ENCODE measurements around the gene CORO7. TPM values are rescaled to one million over a fixed set of nuclear protein-coding genes. Genes with fewer than 3 reads are reported as not detected.
A peak's percentile ranks its signal among the peaks of the same experiment; 100 is the strongest.

Gene CORO7
- polyA plus RNA-seq, 1 experiment: 13.8 TPM

- ChIA-PET POLR2A (no interaction called here), CTCF (interaction anchor here (0.7 to 11.0 kb wide), 4 partner anchors 13 to 69 kb away, joined by 4 to 106 read pairs (median 4); no protein-coding TSS in a partner anchor)
- Histone ChIP-seq H3K36me3 (ENCODE audit: control insufficient read depth, insufficient read depth, low read length) (peaks cover 1% of the 10 kb centered on the region; the same call in 1 of the 2 replicates), H3K4me3 (ENCODE audit: low read depth, low read length) (no peak overlapping the region), H3K27me3 (ENCODE audit: control insufficient read depth, insufficient read depth, low read length) (no peaks in the 10 kb centered on the region)
- no peak for DNase-seq (ENCODE audit: low read depth)
- TF ChIP-seq CTCF (IDR thresholded peaks at IDR 0.05; ENCODE audit: insufficient read depth, low read depth, low read length): no peak
Measured at GRCh38 chr16:4322121-4323052, 94.0 kb downstream of the CORO7 start.

GRCh38 chr16:4321286-4322120 is 94.9 kb downstream of the CORO7 start:
- POLR2A ChIA-PET: no interaction called here
- no peak for DNase-seq (ENCODE audit: low read depth)
- Histone ChIP-seq H3K4me3 (ENCODE audit: low read depth, low read length) (no peak overlapping the region), H3K27me3 (ENCODE audit: control insufficient read depth, insufficient read depth, low read length) (no peaks in the 10 kb centered on the region), H3K36me3 (ENCODE audit: control insufficient read depth, insufficient read depth, low read length) (peaks cover 1% of the 10 kb centered on the region; the same call in 1 of the 2 replicates)
- TF ChIP-seq CTCF (IDR thresholded peaks at IDR 0.05; ENCODE audit: insufficient read depth, low read depth, low read length): no peak
- CTCF ChIA-PET: interaction anchor here (0.7 to 1.2 kb wide), 6 partner anchors 19 to 68 kb away, joined by 3 to 4 read pairs (median 4); no protein-coding TSS in a partner anchor

- CTCF ChIA-PET: interaction anchor here (0.9 to 1.2 kb wide), 3 partner anchors 20 to 32 kb away, joined by 3 read pairs; no protein-coding TSS in a partner anchor
- Histone ChIP-seq H3K4me3 (ENCODE audit: low read depth, low read length) (no peak overlapping the region; the same call in 1 of the 2 replicates), H3K36me3 (ENCODE audit: control insufficient read depth, insufficient read depth, low read length) (peaks cover 1% of the 10 kb centered on the region; the same call in 1 of the 2 replicates), H3K27me3 (ENCODE audit: control insufficient read depth, insufficient read depth, low read length) (no peaks in the 10 kb centered on the region)
- no peak for TF ChIP-seq CTCF (IDR thresholded peaks at IDR 0.05; ENCODE audit: insufficient read depth, low read depth, low read length)
- POLR2A ChIA-PET: no interaction called here
- DNase-seq (ENCODE audit: low read depth): no peak
Measured at GRCh38 chr16:4320571-4321137, 95.7 kb downstream of the CORO7 start.

GRCh38 chr16:4319454-4320421 is 96.7 kb downstream of the CORO7 start:
- DNase-seq (ENCODE audit: low read depth): no peak
- no peak for TF ChIP-seq CTCF (IDR thresholded peaks at IDR 0.05; ENCODE audit: insufficient read depth, low read depth, low read length)
- peaks cover 1% of the 10 kb centered on the region; the same call in 1 of the 2 replicates for H3K36me3 ChIP-seq (ENCODE audit: control insufficient read depth, insufficient read depth, low read length)
- H3K4me3 ChIP-seq (ENCODE audit: low read depth, low read length): peak overlapping the region; percentile 26
- H3K27me3 ChIP-seq (ENCODE audit: control insufficient read depth, insufficient read depth, low read length): no peaks in the 10 kb centered on the region
- CTCF ChIA-PET: interaction anchor here (0.5 to 3.8 kb wide), 5 partner anchors 9 to 70 kb away, joined by 3 to 20 read pairs (median 3); no protein-coding TSS in a partner anchor
- POLR2A ChIA-PET: no interaction called here
